Measurements from ENCODE around the gene CC2D1B.

Gene CC2D1B

GRCh38 chr1:52343979-52344378, 22.0 kb downstream of the CC2D1B start:
- TF ChIP-seq TCF12 (IDR thresholded peaks at IDR 0.05; ENCODE audit: low read depth) (no peak), TAF1 (IDR thresholded peaks at IDR 0.05; ENCODE audit: low read depth) (no peak), YY1 (IDR thresholded peaks at IDR 0.05; ENCODE audit: low read depth) (no peak), REST (IDR thresholded peaks at IDR 0.05; ENCODE audit: low read depth) (no peak), NFIC (IDR thresholded peaks at IDR 0.05) (no peak), EGR1 (IDR thresholded peaks at IDR 0.05) (no peak), CREB1 (IDR thresholded peaks at IDR 0.05; ENCODE audit: low read depth) (no peak), MAX (IDR thresholded peaks at IDR 0.05) (no peak), USF1 (IDR thresholded peaks at IDR 0.05) (no peak), ZBTB7A (IDR thresholded peaks at IDR 0.05; ENCODE audit: low read depth) (no peak), FOXM1 (IDR thresholded peaks at IDR 0.05; ENCODE audit: borderline replicate concordance, low read depth) (no peak), EP300 (IDR thresholded peaks at IDR 0.05; ENCODE audit: borderline replicate concordance) (no peak), RAD21 (IDR thresholded peaks at IDR 0.05; ENCODE audit: low read depth) (no peak), TEAD4 (IDR thresholded peaks at IDR 0.05) (no peak), CEBPB (IDR thresholded peaks at IDR 0.05) (no peak)

- TF ChIP-seq CEBPB (IDR thresholded peaks at IDR 0.05) = no peak
These were observed 24.2 kb downstream of the CC2D1B start for GRCh38 chr1:52341655-52342260.

- no peak for TF ChIP-seq TAF1 (IDR thresholded peaks at IDR 0.05; ENCODE audit: low read depth)
- TF ChIP-seq REST (IDR thresholded peaks at IDR 0.05; ENCODE audit: low read depth) = no peak
These were observed 28.6 kb downstream of the CC2D1B start for GRCh38 chr1:52337439-52337838.

GRCh38 chr1:52334906-52335528, 31.0 kb downstream of the CC2D1B start:
- TF ChIP-seq TEAD4 (IDR thresholded peaks at IDR 0.05) (no peak), TCF12 (IDR thresholded peaks at IDR 0.05; ENCODE audit: low read depth) (no peak), RAD21 (IDR thresholded peaks at IDR 0.05; ENCODE audit: low read depth) (no peak), TAF1 (IDR thresholded peaks at IDR 0.05; ENCODE audit: low read depth) (no peak), CEBPB (IDR thresholded peaks at IDR 0.05) (no peak), MAX (IDR thresholded peaks at IDR 0.05) (no peak), EP300 (IDR thresholded peaks at IDR 0.05; ENCODE audit: borderline replicate concordance) (no peak), ZBTB7A (IDR thresholded peaks at IDR 0.05; ENCODE audit: low read depth) (no peak), NFIC (IDR thresholded peaks at IDR 0.05) (no peak)

GRCh38 chr1:52332411-52332810, 33.6 kb downstream of the CC2D1B start:
- TF ChIP-seq YY1 (IDR thresholded peaks at IDR 0.05; ENCODE audit: low read depth) (no peak), TCF12 (IDR thresholded peaks at IDR 0.05; ENCODE audit: low read depth) (no peak), ZBTB7A (IDR thresholded peaks at IDR 0.05; ENCODE audit: low read depth) (no peak), RAD21 (IDR thresholded peaks at IDR 0.05; ENCODE audit: low read depth) (no peak), NFIC (IDR thresholded peaks at IDR 0.05) (no peak), USF1 (IDR thresholded peaks at IDR 0.05) (no peak), EGR1 (IDR thresholded peaks at IDR 0.05) (no peak), FOXM1 (IDR thresholded peaks at IDR 0.05; ENCODE audit: borderline replicate concordance, low read depth) (no peak), TEAD4 (IDR thresholded peaks at IDR 0.05) (no peak), MAX (IDR thresholded peaks at IDR 0.05) (no peak), TAF1 (IDR thresholded peaks at IDR 0.05; ENCODE audit: low read depth) (no peak), CREB1 (IDR thresholded peaks at IDR 0.05; ENCODE audit: low read depth) (no peak), EP300 (IDR thresholded peaks at IDR 0.05; ENCODE audit: borderline replicate concordance) (no peak), REST (IDR thresholded peaks at IDR 0.05; ENCODE audit: low read depth) (no peak), CEBPB (IDR thresholded peaks at IDR 0.05) (no peak)
